GM21526 (cell line): ENCODE measurements around the gene RB1.
"Not testable (repeated sequence)": the region's sequence is repeated elsewhere in the genome, so short reads cannot be mapped to it uniquely, and the experiment has no call there.

ENCODE experiments used
- ATAC-seq: cut with Tn5 transposase; IDR thresholded peaks from one replicate; pipeline ENCODE4 v1.9.1; 2021; ENCODE audit warnings: moderate library complexity; ENCODE audit not compliant: unreplicated experiment, low FRiP score

RB1 gene

GRCh38 chr13:48344264-48344663 is 40.7 kb downstream of the RB1 start:
- ATAC-seq: no peak

GRCh38 chr13:48346583-48346982 is 43.0 kb downstream of the RB1 start:
- ATAC-seq: no peak

- ATAC-seq: no peak
Observed at GRCh38 chr13:48349525-48349924, 46.0 kb downstream of the RB1 start.

- ATAC-seq: no peak
Observed at GRCh38 chr13:48353590-48353989, 50.0 kb downstream of the RB1 start.

GRCh38 chr13:48355524-48355923 is 52.0 kb downstream of the RB1 start:
- ATAC-seq: not testable (repeated sequence)

- no peak for ATAC-seq
Observed at GRCh38 chr13:48356750-48357149, 53.2 kb downstream of the RB1 start.

GRCh38 chr13:48369988-48370387 is 66.4 kb downstream of the RB1 start:
- no peak for ATAC-seq

- no peak for ATAC-seq
Observed at GRCh38 chr13:48370815-48371214, 67.3 kb downstream of the RB1 start.

GRCh38 chr13:48377857-48378256 is 74.3 kb downstream of the RB1 start:
- ATAC-seq: no peak

- ATAC-seq: no peak
Observed at GRCh38 chr13:48380581-48380980, 77.0 kb downstream of the RB1 start.

GRCh38 chr13:48383384-48383783 is 79.8 kb downstream of the RB1 start:
- no peak for ATAC-seq

- ATAC-seq: no peak
Observed at GRCh38 chr13:48386816-48387215, 83.3 kb downstream of the RB1 start.

- no peak for ATAC-seq
Observed at GRCh38 chr13:48391257-48391656, 87.7 kb downstream of the RB1 start.

- no peak for ATAC-seq
Observed at GRCh38 chr13:48393030-48393697, 89.6 kb downstream of the RB1 start.

- no peak for ATAC-seq
Observed at GRCh38 chr13:48393698-48394085, 90.1 kb downstream of the RB1 start.

GRCh38 chr13:48397744-48398143 is 94.2 kb downstream of the RB1 start:
- ATAC-seq: no peak

GRCh38 chr13:48398450-48399095 is 95.0 kb downstream of the RB1 start:
- ATAC-seq: no peak

GRCh38 chr13:48400090-48400694 is 96.6 kb downstream of the RB1 start:
- no peak for ATAC-seq

- no peak for ATAC-seq
Observed at GRCh38 chr13:48400850-48401291, 97.3 kb downstream of the RB1 start.

- no peak for ATAC-seq
Observed at GRCh38 chr13:48401480-48401879, 97.9 kb downstream of the RB1 start.

GRCh38 chr13:48402325-48402932 is 98.9 kb downstream of the RB1 start:
- no peak for ATAC-seq
